ENCODE measurements around the gene RAPGEF5. TPM values are rescaled to one million over a fixed set of nuclear protein-coding genes. Genes with fewer than 3 reads are reported as not detected.

RAPGEF5 gene, protein sequence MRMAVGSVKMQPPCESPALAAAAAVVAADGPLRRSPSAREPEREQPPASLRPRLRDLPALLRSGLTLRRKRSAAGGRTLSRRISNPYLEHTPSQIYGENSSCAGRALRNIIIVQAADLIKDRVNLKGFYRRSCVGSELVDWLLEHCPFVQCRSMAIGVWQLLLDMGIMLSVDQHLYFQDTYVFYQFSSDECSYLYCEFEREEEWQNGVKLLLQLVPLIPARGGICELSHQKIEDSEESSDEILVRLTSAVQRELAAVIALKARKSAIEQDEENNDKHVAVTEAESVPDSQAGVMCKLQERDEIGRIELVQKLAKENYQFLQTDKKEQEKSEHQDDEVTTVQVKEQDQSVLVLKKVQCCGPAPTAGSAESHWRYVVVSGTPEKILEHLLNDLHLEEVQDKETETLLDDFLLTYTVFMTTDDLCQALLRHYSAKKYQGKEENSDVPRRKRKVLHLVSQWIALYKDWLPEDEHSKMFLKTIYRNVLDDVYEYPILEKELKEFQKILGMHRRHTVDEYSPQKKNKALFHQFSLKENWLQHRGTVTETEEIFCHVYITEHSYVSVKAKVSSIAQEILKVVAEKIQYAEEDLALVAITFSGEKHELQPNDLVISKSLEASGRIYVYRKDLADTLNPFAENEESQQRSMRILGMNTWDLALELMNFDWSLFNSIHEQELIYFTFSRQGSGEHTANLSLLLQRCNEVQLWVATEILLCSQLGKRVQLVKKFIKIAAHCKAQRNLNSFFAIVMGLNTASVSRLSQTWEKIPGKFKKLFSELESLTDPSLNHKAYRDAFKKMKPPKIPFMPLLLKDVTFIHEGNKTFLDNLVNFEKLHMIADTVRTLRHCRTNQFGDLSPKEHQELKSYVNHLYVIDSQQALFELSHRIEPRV
- total RNA-seq (2014; rRNA removed; shearing (Covaris generic)) (0.86 and 1.0 TPM in 2 replicates), polyA plus RNA-seq (2016; fragmentation: Nextera tagmentation; extraction: Ambion mirVana) (0.11 and 0.32 TPM in 2 replicates)

DNA sequence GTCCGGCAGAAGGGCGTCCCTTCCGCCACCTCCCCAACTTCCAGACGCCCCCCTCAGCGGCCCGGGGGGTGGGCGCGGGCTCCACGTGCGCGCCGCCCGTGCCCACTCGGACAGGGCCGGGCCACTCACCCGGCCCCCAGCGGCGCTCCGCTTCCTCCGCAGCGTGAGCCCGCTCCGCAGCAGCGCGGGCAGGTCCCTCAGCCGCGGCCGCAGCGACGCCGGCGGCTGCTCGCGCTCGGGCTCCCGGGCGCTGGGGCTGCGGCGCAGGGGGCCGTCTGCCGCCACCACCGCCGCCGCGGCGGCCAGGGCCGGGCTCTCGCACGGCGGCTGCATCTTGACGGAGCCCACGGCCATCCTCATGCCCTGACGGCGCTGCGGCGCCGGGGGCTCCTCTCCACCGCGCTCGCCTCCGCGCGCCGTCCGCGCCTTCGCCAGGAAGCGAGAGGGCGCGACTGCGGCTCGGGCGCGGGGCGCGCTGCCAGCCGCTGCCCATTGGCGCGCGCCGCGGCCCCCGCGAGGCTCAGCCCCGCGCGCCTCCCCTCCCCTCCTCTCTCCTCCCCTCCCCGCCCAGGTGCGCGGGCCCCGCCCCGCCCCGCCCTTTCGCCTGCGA, at the start of gene RAPGEF5:
Gene RAPGEF5 (minus strand): TSS at position 454 of the 610 bp plus-strand sequence. CDS start 94 bp downstream, at position 360.
- in situ Hi-C loops (cut with MboI) = no loop called here
- H4K20me1 ChIP-seq (ENCODE audit: insufficient read depth) = no peaks in the 10 kb centered on the region
- H3K27ac ChIP-seq = no peak within 1 kb of the TSS
- peaks cover 9% of the 10 kb centered on the region; the same call in 1 of the 2 replicates for H3F3A ChIP-seq (ENCODE audit: insufficient read depth)
- WGBS, 2 experiments (ENCODE audit: low coverage in 1 of 2, low lambda C conversion rate in 2 of 2, missing lambda C conversion rate in 2 of 2) = 2% methylated on average over 38 to 52 of the region's 95 CpGs
- H2AFZ ChIP-seq = peak within 1 kb of the TSS; percentile 44; the same call in 1 of the 2 replicates
- DNase-seq = peak; percentile 51
- H3K9me2 ChIP-seq (ENCODE audit: insufficient read depth) = no peaks in the 10 kb centered on the region
- peak within 1 kb of the TSS; percentile 41 for H3K4me2 ChIP-seq (ENCODE audit: unreplicated experiment)
- H3K27me3 ChIP-seq (replicated peaks; ENCODE audit: insufficient read depth) = no peaks in the 10 kb centered on the region
- H3K4me3 ChIP-seq = peak within 1 kb of the TSS; percentile 60
- no peaks in the 10 kb centered on the region for H3K79me2 ChIP-seq (ENCODE audit: insufficient read depth)
- TF ChIP-seq EZH2phosphoT487 (IDR thresholded peaks at IDR 0.05; ENCODE audit: insufficient read depth, low read depth) = no peak
- no peak for TF ChIP-seq EZH2 (IDR thresholded peaks at IDR 0.05; ENCODE audit: insufficient read depth, poor library complexity, severe bottlenecking)
- no peaks in the 10 kb centered on the region for H3K9me3 ChIP-seq (ENCODE audit: low read depth)
- no peaks in the 10 kb centered on the region for H3K36me3 ChIP-seq (ENCODE audit: low read depth)
- no peak within 1 kb of the TSS for H3K9ac ChIP-seq
- peaks cover 10% of the 10 kb centered on the region for H3K4me1 ChIP-seq (ENCODE audit: insufficient read depth)

DNA sequence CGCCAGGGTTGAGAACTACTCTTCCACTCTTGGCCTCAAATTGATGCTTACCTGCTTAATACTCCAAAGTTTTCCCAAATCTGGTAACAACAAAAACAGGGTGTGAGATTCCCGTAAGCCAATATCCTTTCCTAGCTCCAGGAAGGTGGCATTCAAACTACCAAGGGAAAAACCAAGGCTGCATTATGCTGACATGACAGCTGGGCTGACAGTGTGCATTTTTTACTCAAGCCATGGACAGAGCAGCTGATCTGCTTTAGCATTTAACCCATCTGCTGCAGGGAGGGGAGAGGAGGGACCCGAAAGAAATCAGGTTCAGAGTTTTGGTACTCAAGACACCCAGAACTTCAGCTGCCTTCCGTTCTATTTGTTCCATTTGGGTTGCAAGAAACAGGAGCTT, 49.8 kb upstream of the RAPGEF5 start:
- Histone ChIP-seq H3F3A (ENCODE audit: insufficient read depth) (no peaks in the 10 kb centered on the region), H3K36me3 (ENCODE audit: low read depth) (no peaks in the 10 kb centered on the region), H3K79me2 (ENCODE audit: insufficient read depth) (no peaks in the 10 kb centered on the region), H3K4me3 (no peak overlapping the region), H3K9me3 (ENCODE audit: low read depth) (no peaks in the 10 kb centered on the region), H3K27ac (no peak overlapping the region), H3K9me2 (ENCODE audit: insufficient read depth) (no peaks in the 10 kb centered on the region), H3K9ac (no peak overlapping the region), H2AFZ (no peak overlapping the region), H4K20me1 (ENCODE audit: insufficient read depth) (no peaks in the 10 kb centered on the region), H3K4me1 (ENCODE audit: insufficient read depth) (peaks cover 4% of the 10 kb centered on the region; the same call in 1 of the 2 replicates), H3K4me2 (ENCODE audit: unreplicated experiment) (no peak overlapping the region), H3K27me3 (replicated peaks; ENCODE audit: insufficient read depth) (no peaks in the 10 kb centered on the region)
- TF ChIP-seq EZH2 (IDR thresholded peaks at IDR 0.05; ENCODE audit: insufficient read depth, poor library complexity, severe bottlenecking) = no peak
- TF ChIP-seq EZH2phosphoT487 (IDR thresholded peaks at IDR 0.05; ENCODE audit: insufficient read depth, low read depth) = no peak
- 52 to 68% methylated on average over 4 of the region's 4 CpGs for WGBS, 2 experiments (ENCODE audit: low coverage in 1 of 2, low lambda C conversion rate in 2 of 2, missing lambda C conversion rate in 2 of 2)
- DNase-seq = no peak
- in situ Hi-C loops (cut with MboI) = no loop called here

DNA sequence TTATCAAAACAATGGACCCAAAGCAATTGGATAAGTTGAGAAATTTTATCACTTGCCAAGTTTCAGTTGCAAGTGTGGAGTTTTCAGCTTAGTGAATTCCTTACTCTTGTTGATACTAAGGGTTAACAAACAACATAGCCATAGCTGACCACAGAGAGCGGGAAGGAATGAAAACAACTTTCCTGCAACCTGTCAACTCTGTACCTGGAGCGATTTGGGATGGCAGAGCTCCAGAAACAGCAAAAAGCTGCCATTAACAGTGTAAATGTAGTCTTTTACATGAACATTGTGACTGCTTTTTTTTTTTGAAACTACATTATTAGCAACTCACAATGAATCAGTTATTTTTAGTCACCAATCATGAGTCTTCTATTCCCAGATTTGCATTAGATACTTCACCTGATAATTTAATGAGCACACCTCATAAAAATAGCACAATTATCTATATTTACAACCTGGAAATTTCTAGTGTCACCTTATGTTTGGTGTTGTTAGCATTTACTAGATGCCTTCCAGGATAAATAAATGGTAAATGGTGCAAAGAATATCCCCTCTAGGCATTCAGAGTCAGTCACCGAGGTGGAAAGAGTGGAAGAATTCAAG, 47.6 kb upstream of the RAPGEF5 start:
- 67 to 76% methylated on average over 3 of the region's 3 CpGs for WGBS, 2 experiments (ENCODE audit: low coverage in 1 of 2, low lambda C conversion rate in 2 of 2, missing lambda C conversion rate in 2 of 2)
- Histone ChIP-seq H3K9me3 (ENCODE audit: low read depth) (no peaks in the 10 kb centered on the region), H3K4me1 (ENCODE audit: insufficient read depth) (peaks cover 5% of the 10 kb centered on the region; the same call in 1 of the 2 replicates), H3K9ac (no peak overlapping the region), H3K36me3 (ENCODE audit: low read depth) (no peaks in the 10 kb centered on the region), H3K4me3 (no peak overlapping the region), H3K79me2 (ENCODE audit: insufficient read depth) (no peaks in the 10 kb centered on the region), H2AFZ (no peak overlapping the region), H3K27me3 (replicated peaks; ENCODE audit: insufficient read depth) (no peaks in the 10 kb centered on the region), H3K9me2 (ENCODE audit: insufficient read depth) (no peaks in the 10 kb centered on the region), H3K4me2 (ENCODE audit: unreplicated experiment) (no peak overlapping the region), H3K27ac (no peak overlapping the region), H3F3A (ENCODE audit: insufficient read depth) (no peaks in the 10 kb centered on the region), H4K20me1 (ENCODE audit: insufficient read depth) (no peaks in the 10 kb centered on the region)
- TF ChIP-seq EZH2 (IDR thresholded peaks at IDR 0.05; ENCODE audit: insufficient read depth, poor library complexity, severe bottlenecking) (no peak), EZH2phosphoT487 (IDR thresholded peaks at IDR 0.05; ENCODE audit: insufficient read depth, low read depth) (no peak)
- no peak for DNase-seq
- in situ Hi-C loops (cut with MboI) = no loop called here
